WTC11 (cell line): Measurements from ENCODE around the gene CSTA.

Experiments used
- ATF2 ChIP-seq: sonication (generic); formaldehyde crosslinking; IDR thresholded peaks from 2 replicates; pipeline ENCODE4 v1.8.1; 2022; ENCODE audit warnings: low read depth, missing genetic modification reagents, borderline replicate concordance
- CTCF ChIP-seq: fragments of 200-600 bp; IDR thresholded peaks from 2 replicates; pipeline ENCODE4 v1.8.0; 2022; ENCODE audit warnings: antibody characterized with exemption
- ELF4 ChIP-seq: sonication (generic); formaldehyde crosslinking; IDR thresholded peaks from 2 replicates; pipeline ENCODE4 v1.8.1; 2022; ENCODE audit warnings: low read depth, mild to moderate bottlenecking, moderate library complexity, missing genetic modification reagents
- NR2C2 ChIP-seq: sonication (generic); formaldehyde crosslinking; IDR thresholded peaks from 2 replicates; pipeline ENCODE4 v1.8.0; 2022; ENCODE audit warnings: mild to moderate bottlenecking, missing genetic modification reagents
- STAT6 ChIP-seq: sonication (generic); formaldehyde crosslinking; conservative IDR thresholded peaks from 2 replicates; pipeline ENCODE4 v1.8.1; 2023; ENCODE audit warnings: mild to moderate bottlenecking, low read depth, missing genetic modification reagents, moderate library complexity
- ZNF121 ChIP-seq: sonication (generic); formaldehyde crosslinking; IDR thresholded peaks from 2 replicates; pipeline ENCODE4 v1.8.0; 2023; ENCODE audit warnings: missing genetic modification reagents
- TF ChIP-seq, protein P1 (sequence below): sonication (generic); formaldehyde crosslinking; IDR thresholded peaks from 2 replicates; pipeline ENCODE4 v1.8.0; 2022; ENCODE audit warnings: mild to moderate bottlenecking, missing genetic modification reagents
- TF ChIP-seq, protein P2 (sequence below): sonication (generic); formaldehyde crosslinking; IDR thresholded peaks from 2 replicates; pipeline ENCODE4 v1.8.1; 2023; ENCODE audit warnings: mild to moderate bottlenecking, moderate library complexity, missing genetic modification reagents

DNA sequence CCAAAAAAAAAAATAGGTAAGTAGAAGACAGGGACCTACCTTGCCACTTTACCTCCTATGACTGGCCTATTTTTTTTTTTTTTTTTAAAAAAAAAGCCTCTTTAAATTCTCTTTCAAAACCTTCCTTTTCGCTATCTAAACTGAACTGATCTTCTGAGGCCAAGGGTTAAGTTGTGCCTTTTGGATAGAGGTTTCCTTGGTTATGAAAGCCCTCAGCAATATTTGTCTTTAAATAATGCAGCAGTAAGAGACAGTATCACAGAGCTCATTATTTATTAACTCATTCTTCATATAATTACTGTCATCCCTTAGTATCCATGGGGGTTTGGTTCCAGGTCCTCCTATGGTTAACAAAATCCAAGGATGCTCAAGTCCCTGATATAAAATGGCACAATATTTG is 49.0 kb downstream of the CSTA start:
- TF ChIP-seq CTCF (no peak), ATF2 (no peak), ELF4 (no peak), STAT6 (no peak), ZNF121 (CRISPR knock-in tag) (no peak), NR2C2 (no peak)
- TF ChIP-seq, protein P1, sequence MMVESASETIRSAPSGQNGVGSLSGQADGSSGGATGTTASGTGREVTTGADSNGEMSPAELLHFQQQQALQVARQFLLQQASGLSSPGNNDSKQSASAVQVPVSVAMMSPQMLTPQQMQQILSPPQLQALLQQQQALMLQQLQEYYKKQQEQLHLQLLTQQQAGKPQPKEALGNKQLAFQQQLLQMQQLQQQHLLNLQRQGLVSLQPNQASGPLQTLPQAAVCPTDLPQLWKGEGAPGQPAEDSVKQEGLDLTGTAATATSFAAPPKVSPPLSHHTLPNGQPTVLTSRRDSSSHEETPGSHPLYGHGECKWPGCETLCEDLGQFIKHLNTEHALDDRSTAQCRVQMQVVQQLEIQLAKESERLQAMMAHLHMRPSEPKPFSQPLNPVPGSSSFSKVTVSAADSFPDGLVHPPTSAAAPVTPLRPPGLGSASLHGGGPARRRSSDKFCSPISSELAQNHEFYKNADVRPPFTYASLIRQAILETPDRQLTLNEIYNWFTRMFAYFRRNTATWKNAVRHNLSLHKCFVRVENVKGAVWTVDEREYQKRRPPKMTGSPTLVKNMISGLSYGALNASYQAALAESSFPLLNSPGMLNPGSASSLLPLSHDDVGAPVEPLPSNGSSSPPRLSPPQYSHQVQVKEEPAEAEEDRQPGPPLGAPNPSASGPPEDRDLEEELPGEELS (CRISPR knock-in tag), result no peak
- TF ChIP-seq, protein P2, sequence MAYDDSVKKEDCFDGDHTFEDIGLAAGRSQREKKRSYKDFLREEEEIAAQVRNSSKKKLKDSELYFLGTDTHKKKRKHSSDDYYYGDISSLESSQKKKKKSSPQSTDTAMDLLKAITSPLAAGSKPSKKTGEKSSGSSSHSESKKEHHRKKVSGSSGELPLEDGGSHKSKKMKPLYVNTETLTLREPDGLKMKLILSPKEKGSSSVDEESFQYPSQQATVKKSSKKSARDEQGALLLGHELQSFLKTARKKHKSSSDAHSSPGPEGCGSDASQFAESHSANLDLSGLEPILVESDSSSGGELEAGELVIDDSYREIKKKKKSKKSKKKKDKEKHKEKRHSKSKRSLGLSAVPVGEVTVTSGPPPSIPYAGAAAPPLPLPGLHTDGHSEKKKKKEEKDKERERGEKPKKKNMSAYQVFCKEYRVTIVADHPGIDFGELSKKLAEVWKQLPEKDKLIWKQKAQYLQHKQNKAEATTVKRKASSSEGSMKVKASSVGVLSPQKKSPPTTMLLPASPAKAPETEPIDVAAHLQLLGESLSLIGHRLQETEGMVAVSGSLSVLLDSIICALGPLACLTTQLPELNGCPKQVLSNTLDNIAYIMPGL, result no peak
